DOHH2 (cell line): ENCODE data around the gene RNU5B-1.

Experiments
- H3F3A ChIP-seq: fragments of 200-600 bp; sonication (generic), shearing (Covaris generic); 2 replicates; pipeline ENCODE4 v1.6.0; 2016; ENCODE audit warnings: antibody characterized with exemption, mild to moderate bottlenecking; ENCODE audit not compliant: control insufficient read depth, insufficient read depth
- H3K27ac ChIP-seq: fragments of 200-600 bp; sonication (generic); 2 replicates; pipeline ENCODE4 v1.5.1; 2014; ENCODE audit warnings: low read depth, mild to moderate bottlenecking, low read length, moderate library complexity
- H3K27me3 ChIP-seq: fragments of 200-600 bp; sonication (generic); 2 replicates; pipeline ENCODE4 v1.6.1; 2014; ENCODE audit warnings: mild to moderate bottlenecking, low read length, mixed read lengths; ENCODE audit not compliant: control insufficient read depth
- H3K36me3 ChIP-seq: fragments of 200-600 bp; sonication (generic); 2 replicates; pipeline ENCODE4 v1.6.1; 2014; ENCODE audit warnings: mild to moderate bottlenecking, low read length, moderate library complexity, mixed read lengths; ENCODE audit not compliant: control insufficient read depth
- H3K4me1 ChIP-seq: fragments of 200-600 bp; sonication (generic); 2 replicates; pipeline ENCODE4 v1.6.1; 2014; ENCODE audit warnings: mild to moderate bottlenecking, low read length, mixed read lengths; ENCODE audit not compliant: control insufficient read depth
- H3K4me2 ChIP-seq: fragments of 200-600 bp; sonication (generic); 2 replicates; pipeline ENCODE4 v1.6.0; 2014; ENCODE audit warnings: mild to moderate bottlenecking, low read length, moderate library complexity
- H3K4me3 ChIP-seq: fragments of 200-600 bp; sonication (generic); 2 replicates; pipeline ENCODE4 v1.5.1; 2014; ENCODE audit warnings: mild to moderate bottlenecking, low read length, mixed read lengths
- H3K79me2 ChIP-seq: fragments of 200-600 bp; sonication (generic); 2 replicates; pipeline ENCODE4 v1.6.1; 2014; ENCODE audit warnings: mild to moderate bottlenecking, low read length, mixed read lengths; ENCODE audit not compliant: control insufficient read depth
- H3K9me2 ChIP-seq: fragments of 200-600 bp; sonication (generic); replicated peaks from 2 replicates; pipeline ENCODE4 v1.6.1; 2014; ENCODE audit warnings: mild to moderate bottlenecking, low read length, mixed read lengths; ENCODE audit not compliant: control insufficient read depth
- H3K9me3 ChIP-seq: fragments of 200-600 bp; sonication (generic); 2 replicates; pipeline ENCODE4 v1.6.1; 2014; ENCODE audit warnings: antibody characterized with exemption, low read length, mixed read lengths; ENCODE audit not compliant: control insufficient read depth, insufficient read depth
- H4K20me1 ChIP-seq: fragments of 200-600 bp; sonication (generic); 2 replicates; pipeline ENCODE4 v1.6.0; 2014; ENCODE audit warnings: low read depth, mild to moderate bottlenecking, antibody characterized with exemption, low read length, moderate library complexity; ENCODE audit not compliant: control insufficient read depth, insufficient read depth
- CTCF ChIP-seq: fragments of 200-600 bp; sonication (generic); IDR thresholded peaks from one replicate; pipeline ENCODE4 v1.5.1; 2014; ENCODE audit warnings: antibody characterized with exemption, mild to moderate bottlenecking, low read depth, low read length; ENCODE audit not compliant: poor library complexity, severe bottlenecking
- EZH2phosphoT487 ChIP-seq: fragments of 200-600 bp; sonication (generic); IDR thresholded peaks from 2 replicates; pipeline ENCODE4 v1.6.1; 2017; ENCODE audit warnings: borderline replicate concordance, mild to moderate bottlenecking, antibody characterized with exemption, low read length, moderate library complexity, mixed read lengths

The RNU5B-1 gene

GRCh38 chr15:65309882-65310418, 5.5 kb downstream of the RNU5B-1 start:
- TF ChIP-seq EZH2phosphoT487 (no peak), CTCF (no peak)

GRCh38 chr15:65310431-65311137, 6.1 kb downstream of the RNU5B-1 start:
- TF ChIP-seq EZH2phosphoT487 (no peak), CTCF (no peak)
- Histone ChIP-seq H3K79me2 (no peaks in the 10 kb centered on the region), H3K27me3 (peaks cover 2% of the 10 kb centered on the region; the same call in 1 of the 2 replicates), H3K4me1 (peaks cover 8% of the 10 kb centered on the region), H3F3A (peaks cover 13% of the 10 kb centered on the region), H3K9me3 (no peaks in the 10 kb centered on the region), H3K4me2 (no peak overlapping the region), H3K9me2 (no peaks in the 10 kb centered on the region), H4K20me1 (no peaks in the 10 kb centered on the region), H3K27ac (no peak overlapping the region), H3K36me3 (no peaks in the 10 kb centered on the region), H3K4me3 (no peak overlapping the region)

More at GRCh38 chr15:65309882-65310418, 5.5 kb downstream of the RNU5B-1 start:
- Histone ChIP-seq H3K9me3 (no peaks in the 10 kb centered on the region), H3K79me2 (no peaks in the 10 kb centered on the region), H3K36me3 (no peaks in the 10 kb centered on the region), H3F3A (peaks cover 19% of the 10 kb centered on the region), H3K27me3 (no peaks in the 10 kb centered on the region; the same call in 1 of the 2 replicates), H3K4me1 (peaks cover 14% of the 10 kb centered on the region), H4K20me1 (no peaks in the 10 kb centered on the region), H3K27ac (no peak overlapping the region), H3K4me3 (no peak overlapping the region), H3K4me2 (no peak overlapping the region), H3K9me2 (no peaks in the 10 kb centered on the region)

- Histone ChIP-seq H3K4me1 (no peaks in the 10 kb centered on the region; the same call in 1 of the 2 replicates), H3K4me2 (no peak overlapping the region)
These were observed 7.3 kb downstream of the RNU5B-1 start for GRCh38 chr15:65311760-65312159.

More at GRCh38 chr15:65311760-65312159, 7.3 kb downstream of the RNU5B-1 start:
- Histone ChIP-seq H3F3A (peaks cover 1% of the 10 kb centered on the region; the same call in 1 of the 2 replicates), H3K27ac (no peak overlapping the region), H3K79me2 (no peaks in the 10 kb centered on the region), H3K4me3 (no peak overlapping the region), H3K27me3 (peaks cover 2% of the 10 kb centered on the region; the same call in 1 of the 2 replicates), H4K20me1 (no peaks in the 10 kb centered on the region), H3K36me3 (no peaks in the 10 kb centered on the region), H3K9me3 (no peaks in the 10 kb centered on the region), H3K9me2 (no peaks in the 10 kb centered on the region)
- TF ChIP-seq EZH2phosphoT487 (no peak), CTCF (no peak)
